Neural crest cell (in vitro differentiated cells): ENCODE measurements around the gene CNST. TPM values are rescaled to one million over a fixed set of nuclear protein-coding genes. Genes with fewer than 3 reads are reported as not detected.

ENCODE experiments used
- DNase-seq: peaks from one replicate; pipeline ENCODE4 v3.0.0; 2021; ENCODE audit warnings: low read depth, mixed read lengths, low spot score
- H3K27ac Mint-ChIP-seq: one replicate; pipeline ENCODE4 v1.8.0; 2021; ENCODE audit warnings: mild to moderate bottlenecking, mixed read lengths; ENCODE audit not compliant: unreplicated experiment
- H3K27me3 Mint-ChIP-seq: 2 replicates; pipeline ENCODE4 v1.8.0; 2021; ENCODE audit warnings: low read depth, mild to moderate bottlenecking, mixed read lengths
- H3K36me3 Mint-ChIP-seq: 2 replicates; pipeline ENCODE4 v1.8.0; 2021; ENCODE audit warnings: low read depth, mild to moderate bottlenecking, mixed read lengths
- H3K4me1 Mint-ChIP-seq: 2 replicates; pipeline ENCODE4 v1.8.0; 2021; ENCODE audit warnings: mixed read lengths
- H3K4me3 Mint-ChIP-seq: one replicate; pipeline ENCODE4 v1.8.0; 2021; ENCODE audit warnings: mild to moderate bottlenecking, mixed read lengths
- H3K9me3 Mint-ChIP-seq: 2 replicates; pipeline ENCODE4 v1.8.0; 2021; ENCODE audit warnings: mixed read lengths
- CTCF ChIP-seq: fragments of 200-600 bp; sonication (generic); conservative IDR thresholded peaks from 2 replicates; pipeline ENCODE4 v1.5.0; 2021; ENCODE audit warnings: antibody characterized with exemption, mild to moderate bottlenecking
- total RNA-seq: library from RNA; stranded (reverse); gene quantifications from 2 replicates; pipeline ENCODE4 v1.2.1, GENCODE V29; 2021

CNST gene
- total RNA-seq, 1 donor from 2014 or later, result 20.5 TPM

GRCh38 chr1:246617768-246618167, 51.5 kb downstream of the CNST start:
- Mint-ChIP-seq H3K27me3 (no peaks in the 10 kb centered on the region), H3K27ac (no peak overlapping the region), H3K9me3 (no peaks in the 10 kb centered on the region), H3K4me1 (no peaks in the 10 kb centered on the region), H3K36me3 (peaks cover 7% of the 10 kb centered on the region), H3K4me3 (no peak overlapping the region)
- no peak for TF ChIP-seq CTCF
- no peak for DNase-seq

- Mint-ChIP-seq H3K27ac (no peak overlapping the region), H3K4me3 (no peak overlapping the region), H3K27me3 (no peaks in the 10 kb centered on the region), H3K4me1 (no peaks in the 10 kb centered on the region), H3K36me3 (peaks cover 7% of the 10 kb centered on the region), H3K9me3 (no peaks in the 10 kb centered on the region)
- no peak for DNase-seq
- no peak for TF ChIP-seq CTCF
Measured at GRCh38 chr1:246618240-246618808, 52.1 kb downstream of the CNST start.

- Mint-ChIP-seq H3K9me3 (no peaks in the 10 kb centered on the region), H3K4me1 (peaks cover 4% of the 10 kb centered on the region), H3K36me3 (peaks cover 7% of the 10 kb centered on the region), H3K27me3 (no peaks in the 10 kb centered on the region), H3K4me3 (no peak overlapping the region), H3K27ac (no peak overlapping the region)
- no peak for TF ChIP-seq CTCF
- DNase-seq, result no peak
Measured at GRCh38 chr1:246622035-246622652, 55.9 kb downstream of the CNST start.

- no peaks in the 10 kb centered on the region for H3K9me3 Mint-ChIP-seq
Measured at GRCh38 chr1:246624091-246624490, 57.8 kb downstream of the CNST start.

GRCh38 chr1:246629030-246629429, 62.8 kb downstream of the CNST start:
- peaks cover 5% of the 10 kb centered on the region for H3K36me3 Mint-ChIP-seq
- TF ChIP-seq CTCF, result no peak
- H3K4me1 Mint-ChIP-seq, result peaks cover 14% of the 10 kb centered on the region
- H3K27me3 Mint-ChIP-seq, result no peaks in the 10 kb centered on the region
- H3K4me3 Mint-ChIP-seq, result no peak overlapping the region
- no peak overlapping the region for H3K27ac Mint-ChIP-seq
- no peaks in the 10 kb centered on the region for H3K9me3 Mint-ChIP-seq
- no peak for DNase-seq

More at GRCh38 chr1:246624091-246624490, 57.8 kb downstream of the CNST start:
- DNase-seq, result no peak
- H3K4me3 Mint-ChIP-seq, result no peak overlapping the region
- no peaks in the 10 kb centered on the region for H3K27me3 Mint-ChIP-seq
- no peak for TF ChIP-seq CTCF
- peaks cover 7% of the 10 kb centered on the region for H3K36me3 Mint-ChIP-seq
- no peak overlapping the region for H3K27ac Mint-ChIP-seq
- H3K4me1 Mint-ChIP-seq, result peaks cover 4% of the 10 kb centered on the region
